Naive B cell (primary cell): ENCODE measurements around the gene RAB11A. TPM values are rescaled to one million over a fixed set of nuclear protein-coding genes. Genes with fewer than 3 reads are reported as not detected.
A peak's percentile ranks its signal among the peaks of the same experiment; 100 is the strongest.
"Not testable (repeated sequence)": the region's sequence is repeated elsewhere in the genome, so short reads cannot be mapped to it uniquely, and the experiment has no call there.

Experiments used
- ATAC-seq, 2 donors: fragments of 150-1000 bp; cut with Tn5 transposase; 2 replicates each; pipeline ENCODE4 v1.10.0; 2021; ENCODE audit warnings: low read depth in 2 of 2, mild to moderate bottlenecking in 2 of 2, moderate library complexity in 2 of 2
- DNase-seq: peaks from one replicate; pipeline ENCODE4 v3.0.0; 2022
- H3K27ac Mint-ChIP-seq, 6 donors: one replicate each; pipeline ENCODE4 v1.8.0; 2020 to 2022; ENCODE audit warnings: mild to moderate bottlenecking in 6 of 6, mixed read lengths in 6 of 6, moderate library complexity in 5 of 6, inconsistent platforms in 2 of 6
- H3K27me3 Mint-ChIP-seq, 3 donors: one replicate each; pipeline ENCODE4 v1.8.0; 2021 to 2022; ENCODE audit warnings: mixed read lengths in 3 of 3, mild to moderate bottlenecking in 1 of 3
- H3K36me3 Mint-ChIP-seq, 2 donors: one replicate each; pipeline ENCODE4 v1.8.0; 2020 to 2022; ENCODE audit warnings: mixed read lengths in 2 of 2, inconsistent platforms in 1 of 2, mild to moderate bottlenecking in 1 of 2
- H3K4me1 Mint-ChIP-seq, 3 donors: one replicate each; pipeline ENCODE4 v1.8.0; 2020 to 2022; ENCODE audit warnings: mixed read lengths in 3 of 3, inconsistent platforms in 1 of 3, mild to moderate bottlenecking in 1 of 3, moderate library complexity in 1 of 3
- H3K4me3 Mint-ChIP-seq, 8 donors: one replicate each; pipeline ENCODE4 v1.8.0; 2020 to 2022; ENCODE audit warnings: mild to moderate bottlenecking in 8 of 8, mixed read lengths in 8 of 8, moderate library complexity in 8 of 8, inconsistent platforms in 2 of 8
- H3K9me3 Mint-ChIP-seq, 7 donors: one replicate each; pipeline ENCODE4 v1.8.0; 2020 to 2022; ENCODE audit warnings: mixed read lengths in 7 of 7, mild to moderate bottlenecking in 5 of 7, inconsistent platforms in 2 of 7, moderate library complexity in 1 of 7
- polyA plus RNA-seq, 6 donors: library from polyadenylated mRNA; unstranded; fragments of 300-500 nt; fragmentation: Illumina TruSeq; gene quantifications; one replicate each; pipeline ENCODE4 v1.2.3, GENCODE V29; 2021; ENCODE audit warnings: low read depth in 6 of 6

The RAB11A gene
- polyA plus RNA-seq, 6 donors from 2014 or later = 204 to 294 (median 234) TPM

GRCh38 chr15:65857718-65858402 is 11.4 kb upstream of the RAB11A start:
- H3K4me3 Mint-ChIP-seq = no peak overlapping the region
- peak overlapping the region in 2 of 6 donors; percentile 17 to 43 for H3K27ac Mint-ChIP-seq
- DNase-seq = no peak
- H3K27me3 Mint-ChIP-seq = no peaks in the 10 kb centered on the region
- H3K36me3 Mint-ChIP-seq = no peaks in the 10 kb centered on the region
- peaks cover 14 to 25% (median 15%) of the 10 kb centered on the region in 3 donors for H3K4me1 Mint-ChIP-seq
- H3K9me3 Mint-ChIP-seq = no peaks in the 10 kb centered on the region
- ATAC-seq = peak in 1 of 2 donors; percentile 26

- peak; percentile 90 to 91 for ATAC-seq
- Mint-ChIP-seq H3K36me3 (no peaks in the 10 kb centered on the region), H3K4me3 (peak overlapping the region in 1 of 8 donors; percentile 12), H3K27ac (peak overlapping the region in 1 of 6 donors; percentile 28), H3K4me1 (peaks cover 11 to 16% (median 11%) of the 10 kb centered on the region in 3 donors), H3K27me3 (no peaks in the 10 kb centered on the region), H3K9me3 (no peaks in the 10 kb centered on the region)
- DNase-seq = peak; percentile 25
These were observed 6.6 kb upstream of the RAB11A start for GRCh38 chr15:65862682-65863081.

- no peak overlapping the region for H3K27ac Mint-ChIP-seq
- H3K4me1 Mint-ChIP-seq = peaks cover 7 to 12% (median 8%) of the 10 kb centered on the region in 3 donors
- H3K4me3 Mint-ChIP-seq = no peak overlapping the region
- H3K36me3 Mint-ChIP-seq = no peaks in the 10 kb centered on the region
- no peaks in the 10 kb centered on the region for H3K9me3 Mint-ChIP-seq
- DNase-seq (no peak), ATAC-seq (peak; percentile 55 to 66)
- H3K27me3 Mint-ChIP-seq = no peaks in the 10 kb centered on the region
These were observed 6.2 kb upstream of the RAB11A start for GRCh38 chr15:65863106-65863505.

- no peaks in the 10 kb centered on the region for H3K36me3 Mint-ChIP-seq
- DNase-seq (no peak), ATAC-seq (no peak)
- peaks cover 0 to 5% (median 0%) of the 10 kb centered on the region in 7 donors for H3K9me3 Mint-ChIP-seq
- peaks cover 25 to 36% (median 28%) of the 10 kb centered on the region in 3 donors for H3K4me1 Mint-ChIP-seq
- peak overlapping the region in 2 of 8 donors; percentile 56 to 100 for H3K4me3 Mint-ChIP-seq
- H3K27ac Mint-ChIP-seq = no peak overlapping the region
- H3K27me3 Mint-ChIP-seq = peaks cover 0 to 5% (median 0%) of the 10 kb centered on the region in 3 donors
These were observed 2.0 kb upstream of the RAB11A start for GRCh38 chr15:65867244-65867643.

- not testable (repeated sequence) for H3K36me3 Mint-ChIP-seq, H3K9me3 Mint-ChIP-seq, DNase-seq, ATAC-seq, H3K27me3 Mint-ChIP-seq
- H3K4me1 Mint-ChIP-seq = peaks cover 25 to 37% (median 26%) of the 10 kb centered on the region in 3 donors
- peak overlapping the region in 1 of 8 donors; percentile 100 for H3K4me3 Mint-ChIP-seq
- H3K27ac Mint-ChIP-seq = peak overlapping the region in 1 of 6 donors; percentile 66
These were observed 1.4 kb upstream of the RAB11A start for GRCh38 chr15:65867933-65868332.

- ATAC-seq (no peak), DNase-seq (no peak)
- Mint-ChIP-seq H3K4me3 (peak overlapping the region; percentile 97 to 100 (median 100)), H3K27ac (peak overlapping the region; percentile 95 to 100 (median 99)), H3K9me3 (peaks cover 0 to 5% (median 0%) of the 10 kb centered on the region in 7 donors), H3K27me3 (peaks cover 0 to 5% (median 0%) of the 10 kb centered on the region in 3 donors), H3K36me3 (no peaks in the 10 kb centered on the region), H3K4me1 (peaks cover 25 to 39% (median 28%) of the 10 kb centered on the region in 3 donors)
These were observed 655 bp upstream of the RAB11A start for GRCh38 chr15:65868546-65869125.

GRCh38 chr15:65869954-65870871 is 922 bp downstream of the RAB11A start:
- ATAC-seq (peak; percentile 4 to 7), DNase-seq (peak; percentile 17)
- Mint-ChIP-seq H3K4me1 (peaks cover 25 to 42% (median 28%) of the 10 kb centered on the region in 3 donors), H3K27me3 (peaks cover 0 to 5% (median 0%) of the 10 kb centered on the region in 3 donors), H3K36me3 (no peaks in the 10 kb centered on the region), H3K4me3 (peak overlapping the region; percentile 97 to 100 (median 100)), H3K9me3 (peaks cover 0 to 5% (median 0%) of the 10 kb centered on the region in 7 donors), H3K27ac (peak overlapping the region; percentile 95 to 100 (median 99))

GRCh38 chr15:65870889-65871533 is 1.7 kb downstream of the RAB11A start:
- H3K4me3 Mint-ChIP-seq = peak overlapping the region; percentile 97 to 100 (median 100)
- peaks cover 0 to 5% (median 0%) of the 10 kb centered on the region in 7 donors for H3K9me3 Mint-ChIP-seq
- ATAC-seq (no peak), DNase-seq (no peak)
- peak overlapping the region; percentile 68 to 100 (median 99) for H3K27ac Mint-ChIP-seq
- no peaks in the 10 kb centered on the region for H3K36me3 Mint-ChIP-seq
- peaks cover 0 to 5% (median 0%) of the 10 kb centered on the region in 3 donors for H3K27me3 Mint-ChIP-seq
- peaks cover 28 to 42% (median 30%) of the 10 kb centered on the region in 3 donors for H3K4me1 Mint-ChIP-seq

GRCh38 chr15:65871886-65872285 is 2.6 kb downstream of the RAB11A start:
- H3K9me3 Mint-ChIP-seq, DNase-seq, H3K27me3 Mint-ChIP-seq, ATAC-seq, H3K36me3 Mint-ChIP-seq: not testable (repeated sequence)
- Mint-ChIP-seq H3K4me3 (peak overlapping the region in 1 of 8 donors; percentile 20), H3K27ac (peak overlapping the region in 1 of 6 donors; percentile 69), H3K4me1 (peaks cover 28 to 42% (median 30%) of the 10 kb centered on the region in 3 donors)

- Mint-ChIP-seq H3K4me3 (peak overlapping the region in 4 of 8 donors; percentile 9 to 58 (median 42)), H3K27ac (peak overlapping the region in 3 of 6 donors; percentile 14 to 62 (median 57)), H3K4me1 (peaks cover 28 to 42% (median 34%) of the 10 kb centered on the region in 3 donors)
- not testable (repeated sequence) for ATAC-seq, H3K9me3 Mint-ChIP-seq, H3K27me3 Mint-ChIP-seq, DNase-seq, H3K36me3 Mint-ChIP-seq
These were observed 3.3 kb downstream of the RAB11A start for GRCh38 chr15:65872596-65872995.

- Mint-ChIP-seq H3K9me3 (peaks cover 0 to 5% (median 0%) of the 10 kb centered on the region in 7 donors), H3K4me3 (peak overlapping the region in 1 of 8 donors; percentile 58), H3K27ac (peak overlapping the region in 1 of 6 donors; percentile 14), H3K27me3 (peaks cover 0 to 5% (median 0%) of the 10 kb centered on the region in 3 donors), H3K36me3 (peaks cover 5 to 11% of the 10 kb centered on the region in 2 donors), H3K4me1 (peaks cover 27 to 42% (median 33%) of the 10 kb centered on the region in 3 donors)
- no peak for DNase-seq
- no peak for ATAC-seq
These were observed 4.0 kb downstream of the RAB11A start for GRCh38 chr15:65873256-65873655.

- H3K27ac Mint-ChIP-seq = no peak overlapping the region
- H3K36me3 Mint-ChIP-seq = peaks cover 11% of the 10 kb centered on the region in 2 donors
- no peaks in the 10 kb centered on the region for H3K27me3 Mint-ChIP-seq
- peaks cover 17 to 24% (median 19%) of the 10 kb centered on the region in 3 donors for H3K4me1 Mint-ChIP-seq
- no peaks in the 10 kb centered on the region for H3K9me3 Mint-ChIP-seq
- H3K4me3 Mint-ChIP-seq = peak overlapping the region in 1 of 8 donors; percentile 35
- ATAC-seq (no peak), DNase-seq (no peak)
These were observed 6.2 kb downstream of the RAB11A start for GRCh38 chr15:65875458-65875857.
